CD1c-positive myeloid dendritic cell (primary cell): ENCODE data around the gene NDC80.
"Not testable (repeated sequence)": the region's sequence is repeated elsewhere in the genome, so short reads cannot be mapped to it uniquely, and the experiment has no call there.

Experiments
- DNase-seq: peaks from one replicate; pipeline ENCODE4 v3.0.0-alpha.2; 2016; ENCODE audit errors: extremely low spot score

NDC80 gene

DNA sequence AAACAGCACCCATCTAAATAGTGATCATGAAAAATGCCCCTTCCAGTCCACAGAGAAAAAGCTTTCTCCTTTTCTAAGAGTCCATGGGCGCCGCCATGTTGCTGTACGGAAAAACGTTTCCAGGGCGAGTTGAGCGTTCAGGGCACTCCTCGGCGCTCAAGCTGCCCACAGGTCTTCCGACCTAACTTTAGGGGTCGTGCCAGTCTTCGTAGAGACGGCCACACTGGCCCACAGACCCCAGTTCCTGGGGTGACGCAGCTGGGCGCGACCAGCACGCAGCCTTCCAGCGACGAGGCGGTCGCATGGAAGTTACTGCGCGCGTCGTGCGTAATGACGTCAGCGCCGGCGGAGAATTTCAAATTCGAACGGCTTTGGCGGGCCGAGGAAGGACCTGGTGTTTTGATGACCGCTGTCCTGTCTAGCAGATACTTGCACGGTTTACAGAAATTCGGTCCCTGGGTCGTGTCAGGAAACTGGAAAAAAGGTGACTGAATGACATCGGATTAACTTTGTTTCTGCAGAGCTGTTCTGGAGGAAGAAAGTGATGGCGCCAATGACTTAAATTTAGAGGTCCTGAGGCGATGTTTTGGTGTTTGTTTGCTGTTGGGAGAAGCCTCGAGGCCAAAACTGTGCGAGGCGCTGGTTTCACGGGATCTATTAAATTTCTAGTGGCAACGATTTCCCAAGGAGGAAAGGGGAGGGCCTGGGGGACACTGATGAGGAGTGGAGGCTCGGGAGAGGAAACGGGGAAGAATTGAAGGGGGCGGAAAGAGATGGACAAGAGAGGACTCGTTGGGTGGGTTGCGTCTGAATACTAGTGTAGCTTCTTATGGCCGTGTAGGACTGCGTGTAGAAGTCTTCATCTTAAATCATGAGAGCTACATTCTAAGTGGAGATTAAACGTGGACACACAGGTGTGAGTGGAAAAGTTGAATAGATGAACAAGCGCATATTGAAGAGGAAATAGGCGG is at the start of gene NDC80, which contains the start of gene METTL4:
TSS of gene NDC80 (plus strand) at position 358 of the 971 bp plus-strand sequence. CDS start 1,429 bp downstream, outside the sequence.
TSS of gene METTL4 (minus strand) at position 306 of the 971 bp plus-strand sequence. CDS start 4,289 bp downstream, outside the sequence.
- DNase-seq: peak; percentile 94

DNA sequence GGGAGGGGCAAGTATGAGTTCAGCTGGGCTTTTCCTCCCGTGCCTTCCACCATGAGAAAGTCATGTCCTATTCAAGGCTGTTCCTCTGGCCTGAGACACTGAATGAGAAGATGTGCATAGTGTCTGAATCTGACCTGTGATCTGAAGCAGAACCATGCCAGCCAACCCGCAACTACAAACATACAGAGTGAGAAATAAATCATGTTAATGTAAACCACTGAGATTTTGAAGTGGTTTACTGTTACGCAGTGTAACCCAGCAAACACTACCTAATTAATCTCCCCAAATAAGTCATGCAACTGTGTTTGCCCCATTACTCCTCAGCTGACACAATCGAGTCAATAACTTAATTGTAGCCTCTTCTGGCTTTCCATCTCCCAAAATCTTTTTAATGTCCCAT is 49.2 kb upstream of the NDC80 start:
- no peak for DNase-seq

DNA sequence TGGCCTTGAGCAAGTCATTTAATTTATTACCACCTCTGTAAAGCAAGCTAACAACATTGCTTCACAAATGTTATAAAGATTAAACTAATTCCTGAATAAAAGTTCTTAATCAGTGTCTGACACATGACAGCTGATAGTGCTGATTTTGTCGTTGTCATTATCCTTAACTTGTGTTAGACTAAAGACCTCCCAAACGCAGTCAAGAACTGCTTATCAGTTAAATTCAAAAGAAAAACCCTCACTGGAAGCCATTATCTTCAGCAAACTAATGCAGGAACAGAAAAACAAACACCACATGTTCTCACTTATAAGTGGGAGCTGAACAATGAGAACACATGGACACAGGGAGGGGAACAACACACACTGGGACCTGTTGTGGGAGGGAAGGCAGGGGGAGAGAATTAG is 46.6 kb upstream of the NDC80 start:
- not testable (repeated sequence) for DNase-seq

DNA sequence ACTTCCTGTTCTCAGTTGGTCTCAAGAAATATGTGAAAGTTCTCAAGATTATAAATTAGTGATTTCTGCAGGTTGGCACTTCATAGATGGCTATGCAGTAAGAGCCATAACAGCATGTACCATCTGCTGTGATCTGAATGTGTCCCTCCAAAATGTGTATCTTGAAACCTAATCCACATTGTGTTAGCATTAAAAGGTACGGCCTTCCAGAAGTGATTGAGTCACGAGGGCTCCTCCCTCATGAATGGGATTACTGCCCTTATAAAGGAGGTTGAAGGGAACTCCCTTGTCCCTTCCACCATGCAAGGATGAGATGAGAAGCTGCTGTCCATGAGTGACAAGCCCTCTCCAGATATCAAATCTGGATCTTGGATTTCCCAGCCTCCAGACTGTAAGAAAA is 45.0 kb upstream of the NDC80 start:
- DNase-seq: no peak

DNA sequence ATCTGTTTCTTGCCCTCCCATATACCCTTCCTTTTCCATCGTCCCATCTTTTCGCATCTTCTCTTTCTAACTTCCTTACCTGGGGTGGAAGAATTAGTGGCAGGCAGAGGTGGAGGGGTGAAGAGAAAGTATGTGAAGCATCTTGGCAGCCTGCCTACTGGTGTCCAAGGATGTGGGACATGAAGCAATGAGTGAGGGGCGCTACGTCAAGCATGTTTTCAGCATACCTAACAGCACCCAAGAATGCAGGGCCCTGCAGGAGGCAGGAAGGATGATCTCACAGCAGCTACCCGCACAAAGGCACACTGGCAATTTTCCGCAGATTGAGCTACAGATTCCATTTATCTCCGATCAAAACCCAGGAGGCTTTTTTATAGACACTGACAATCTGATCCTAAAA is 42.2 kb upstream of the NDC80 start:
- DNase-seq: no peak

DNA sequence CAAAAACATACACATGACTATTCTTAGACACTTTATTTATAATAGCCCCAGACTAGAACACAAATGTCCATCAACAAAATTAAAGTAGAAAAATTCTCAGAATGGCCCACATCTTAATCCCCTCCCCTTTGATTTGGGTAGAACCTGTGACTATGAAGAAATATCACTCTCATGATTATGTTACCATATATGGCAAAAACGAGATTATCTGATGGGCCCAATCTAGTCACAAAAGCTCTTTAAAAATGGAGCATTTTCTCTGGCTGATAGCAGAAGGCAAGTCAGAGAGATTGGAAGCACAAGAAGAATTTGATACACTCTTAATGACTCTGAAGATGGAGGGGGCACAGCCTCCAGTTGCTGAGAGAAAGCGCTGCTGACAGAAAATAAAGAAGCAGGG is 39.6 kb upstream of the NDC80 start:
- no peak for DNase-seq

DNA sequence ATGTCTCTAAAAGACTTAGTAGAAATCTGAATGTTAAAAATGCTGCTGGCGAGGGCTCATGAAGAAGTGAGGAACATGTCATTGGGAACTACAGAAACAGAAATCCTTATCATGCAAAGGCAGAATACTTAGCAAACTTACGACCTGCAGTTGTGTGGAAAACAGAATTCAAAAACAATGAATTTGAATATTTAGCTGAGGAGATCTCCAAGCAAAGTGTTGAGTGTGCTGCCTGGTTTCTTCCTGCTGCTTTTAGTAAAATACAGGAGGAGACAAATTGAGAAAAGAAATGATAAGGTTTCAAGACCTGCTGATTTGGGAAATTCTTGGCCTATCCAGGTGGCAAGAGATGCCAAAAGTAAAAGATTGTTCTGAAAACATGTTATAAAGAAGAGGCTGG is 38.6 kb upstream of the NDC80 start:
- DNase-seq: no peak

DNA sequence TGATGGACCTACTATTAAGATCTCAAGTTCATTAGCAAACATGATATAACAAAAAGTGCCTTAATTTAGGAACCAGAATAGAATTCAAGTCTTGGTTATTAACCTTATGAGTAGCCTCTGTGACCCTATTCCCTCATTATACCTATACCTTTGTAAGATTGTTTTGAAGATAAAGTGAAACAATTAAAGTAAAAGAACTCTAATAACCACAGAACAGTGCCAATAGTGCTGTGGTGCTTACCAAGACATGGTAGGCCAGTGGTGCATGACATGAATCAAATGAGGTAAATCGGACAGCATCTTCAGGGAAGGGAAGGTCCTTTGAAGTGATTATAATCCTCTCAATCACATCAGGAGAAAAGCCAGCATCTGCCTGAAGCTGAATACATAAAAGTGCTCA is 36.5 kb upstream of the NDC80 start:
- no peak for DNase-seq

DNA sequence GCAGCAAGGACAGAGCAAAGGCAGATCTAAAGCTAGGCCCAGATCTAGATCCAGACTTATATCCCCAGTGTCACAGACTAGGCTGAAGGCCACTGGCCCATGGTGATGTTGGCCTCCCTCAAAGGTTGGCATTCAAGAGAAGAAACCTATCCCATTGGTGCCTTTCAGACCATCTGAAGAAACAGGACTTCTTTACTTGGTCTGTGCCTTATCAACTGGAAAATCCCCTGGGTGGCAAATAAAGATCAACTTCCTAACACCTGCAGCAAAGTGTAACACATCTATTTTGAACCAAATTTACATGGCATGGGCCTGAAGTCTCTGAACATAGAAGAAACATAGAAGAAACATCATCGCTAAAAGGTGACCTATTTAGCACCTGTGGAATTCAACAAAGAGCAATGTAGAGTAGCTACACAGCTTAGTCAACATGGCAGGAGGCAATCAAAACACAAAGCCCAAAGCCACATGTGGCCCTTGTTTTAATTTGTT is 35.9 kb upstream of the NDC80 start:
- no peak for DNase-seq

DNA sequence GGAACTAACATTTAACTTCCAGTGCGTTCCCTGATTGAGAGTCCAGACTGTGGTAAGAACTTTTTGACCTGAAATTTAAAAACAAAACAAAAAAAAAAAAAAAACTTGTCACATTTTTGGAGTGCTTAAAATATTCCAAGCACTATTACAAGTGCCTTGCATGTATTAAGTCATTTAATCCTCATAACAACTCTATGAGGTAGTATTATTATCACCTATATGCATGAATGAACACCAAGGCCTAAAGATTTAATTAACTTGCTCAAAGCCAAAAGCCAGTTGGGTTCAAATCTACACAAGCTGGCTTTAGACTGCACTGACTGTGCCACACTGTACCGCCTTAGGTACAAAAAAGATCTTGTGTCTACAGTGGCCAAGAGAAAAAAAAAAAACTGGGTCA is 35.3 kb upstream of the NDC80 start:
- DNase-seq: no peak

DNA sequence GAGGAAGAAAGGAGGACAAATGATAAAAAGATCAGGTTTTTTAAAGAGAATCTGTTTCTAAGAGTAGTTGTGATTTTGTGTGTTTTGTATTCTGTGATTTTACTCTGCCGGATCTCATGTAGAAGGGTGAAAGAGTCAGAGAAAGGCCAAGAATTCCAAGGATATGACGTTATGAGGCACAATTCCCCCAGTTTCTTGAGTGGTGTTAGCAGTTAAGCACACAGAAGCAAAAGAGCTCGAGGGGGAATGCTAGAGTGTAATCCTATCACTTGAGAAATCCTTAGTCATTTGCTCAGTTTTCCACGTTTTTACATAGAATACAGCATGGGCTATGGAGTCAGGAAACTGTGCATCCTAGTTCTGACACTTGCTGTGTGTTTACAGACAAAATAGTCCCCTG is 34.9 kb upstream of the NDC80 start:
- DNase-seq: no peak

DNA sequence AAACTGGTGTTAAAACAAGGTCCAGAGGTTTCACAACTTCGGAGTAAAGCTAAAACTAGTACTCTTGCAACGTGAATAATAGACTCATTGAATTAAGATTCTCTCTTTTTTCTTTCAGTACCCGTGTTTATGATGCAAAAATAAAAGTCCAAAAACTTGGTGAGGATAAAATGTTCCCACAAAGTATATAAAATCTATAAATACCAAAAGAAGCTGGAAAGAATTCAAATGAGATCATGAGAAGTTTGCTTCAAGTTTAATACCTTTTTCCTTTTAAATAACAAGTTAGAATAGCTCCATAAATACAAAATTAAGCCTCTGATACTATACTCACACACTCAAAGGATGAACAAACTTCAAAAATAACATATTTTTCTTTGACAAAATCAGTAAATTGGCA is 34.1 kb upstream of the NDC80 start:
- no peak for DNase-seq

DNA sequence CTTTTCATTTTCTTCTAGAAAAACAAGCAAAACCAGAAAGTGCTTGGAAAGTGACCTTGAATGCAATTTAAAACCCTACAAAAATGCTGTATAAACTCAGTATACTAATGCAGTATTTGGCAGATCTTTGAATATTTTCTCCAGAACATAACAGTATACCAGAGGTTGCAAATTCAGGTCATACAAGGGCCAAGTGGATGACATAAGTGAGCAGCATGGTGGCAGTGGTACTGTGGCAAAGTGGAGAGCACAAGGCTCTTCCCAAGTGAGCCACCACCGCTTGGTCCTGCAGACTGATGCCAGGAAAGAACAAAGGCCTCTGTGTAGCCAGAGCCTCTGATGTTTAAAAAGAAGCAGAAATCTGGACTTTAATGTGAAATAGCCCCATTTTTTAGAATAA is 33.1 kb upstream of the NDC80 start:
- DNase-seq: no peak

DNA sequence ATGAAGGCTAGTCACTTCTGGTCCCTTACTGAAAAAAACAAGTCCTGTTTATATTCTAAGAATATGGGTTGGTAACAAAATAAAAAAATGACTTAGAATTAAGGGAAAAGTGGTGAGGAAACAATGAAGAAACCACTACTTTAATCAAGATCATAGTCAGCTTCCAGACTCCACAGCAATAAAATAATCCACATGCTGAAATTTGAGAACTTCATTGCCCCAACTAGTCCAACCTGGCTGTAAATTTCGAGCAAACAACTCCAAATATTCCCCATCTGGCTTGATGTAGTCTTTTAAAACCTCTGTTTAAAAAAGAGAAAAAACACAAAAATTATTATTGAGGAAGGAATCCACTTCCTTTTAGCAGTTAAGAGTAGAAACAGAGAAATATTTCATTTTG is 32.5 kb upstream of the NDC80 start:
- DNase-seq: no peak

DNA sequence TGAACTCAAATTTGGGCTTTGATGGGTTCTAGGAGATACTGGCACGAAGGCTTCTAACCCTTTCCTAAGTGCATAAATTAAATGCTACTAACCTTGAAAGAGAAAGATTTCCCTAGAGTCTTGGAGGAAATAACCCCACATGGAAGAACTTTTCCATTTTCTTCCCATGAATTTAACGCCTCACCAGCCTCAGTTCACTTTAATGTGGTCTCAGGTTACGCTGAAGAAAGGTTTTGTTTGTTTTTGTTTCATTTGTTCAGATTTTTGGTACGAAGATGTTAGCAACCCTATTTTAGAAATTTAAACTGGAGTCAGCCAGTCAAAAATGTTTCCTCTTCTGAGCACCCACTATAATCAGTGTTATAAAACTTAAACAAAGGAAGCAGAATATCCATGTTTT is 30.8 kb upstream of the NDC80 start:
- DNase-seq: no peak

DNA sequence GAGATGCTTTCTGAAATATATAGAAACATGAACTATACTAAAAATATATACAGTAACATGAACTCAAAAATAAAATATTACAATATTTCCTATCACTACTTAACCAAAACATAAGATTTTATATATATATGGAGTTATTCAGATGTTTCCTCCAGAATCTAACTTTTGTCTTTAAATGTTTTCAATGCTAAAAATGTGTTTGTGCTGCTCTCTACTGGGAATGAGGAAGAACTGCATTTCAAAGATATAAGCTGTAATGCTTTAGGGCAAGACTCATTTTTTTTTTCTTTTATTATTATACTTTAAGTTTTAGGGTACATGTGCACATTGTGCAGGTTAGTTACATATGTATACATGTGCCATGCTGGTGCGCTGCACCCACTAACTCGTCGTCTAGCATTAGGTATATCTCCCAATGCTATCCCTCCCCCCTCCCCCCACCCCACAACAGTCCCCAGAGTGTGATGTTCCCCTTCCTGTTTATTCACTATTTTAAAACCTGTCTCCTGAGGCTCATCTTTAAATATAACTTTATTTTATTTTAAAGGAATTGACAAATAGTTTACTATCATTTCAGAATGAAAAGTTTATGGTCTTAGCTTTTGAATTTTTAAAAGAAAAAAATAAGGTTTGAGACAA is 29.3 kb upstream of the NDC80 start:
- DNase-seq: peak; percentile 45

DNA sequence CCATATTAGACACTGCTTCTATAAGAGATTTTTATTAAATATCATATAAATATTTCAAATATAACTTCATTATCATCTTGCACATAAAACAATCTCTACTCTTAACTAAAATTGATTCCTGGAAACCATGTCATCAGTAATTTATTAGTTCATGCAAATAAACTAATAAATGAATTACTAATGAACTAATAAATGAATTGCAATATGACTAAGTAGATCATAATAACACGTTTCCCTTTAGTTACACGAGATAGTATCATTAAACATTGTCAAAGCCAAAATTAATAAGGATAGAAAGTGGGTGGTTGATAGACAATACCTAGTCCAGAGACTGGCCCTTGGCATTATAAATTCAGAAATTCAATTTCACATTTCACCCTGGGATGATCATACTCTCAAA is 26.2 kb upstream of the NDC80 start:
- DNase-seq: no peak

DNA sequence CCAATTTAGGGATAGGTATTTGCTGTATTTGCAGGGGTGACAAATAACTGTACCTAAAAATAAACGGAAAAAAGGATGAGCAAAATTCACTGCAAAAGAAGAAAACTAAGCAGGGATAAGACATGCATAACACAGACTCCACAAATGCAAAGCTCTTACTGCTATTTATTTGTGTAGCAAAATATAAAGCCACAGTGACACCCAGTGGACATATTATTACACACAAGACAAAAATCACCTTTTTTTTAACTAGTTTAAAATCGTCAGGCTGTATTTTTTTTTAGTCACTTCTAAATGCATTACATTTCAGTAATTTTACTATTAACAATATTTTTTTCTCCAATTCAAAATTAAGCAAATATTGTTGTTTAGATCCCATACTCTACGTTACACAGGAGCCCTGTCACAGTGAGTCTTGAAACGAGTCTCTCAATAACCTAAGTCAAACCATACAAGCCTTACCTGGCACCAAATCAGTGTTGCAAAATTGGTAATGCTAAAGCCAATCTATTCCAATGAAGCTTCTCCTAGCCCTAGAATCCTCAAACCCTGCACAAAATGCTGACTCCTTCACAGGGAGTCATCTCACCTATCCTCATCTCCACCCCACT is 23.8 kb upstream of the NDC80 start:
- peak; percentile 43 for DNase-seq

DNA sequence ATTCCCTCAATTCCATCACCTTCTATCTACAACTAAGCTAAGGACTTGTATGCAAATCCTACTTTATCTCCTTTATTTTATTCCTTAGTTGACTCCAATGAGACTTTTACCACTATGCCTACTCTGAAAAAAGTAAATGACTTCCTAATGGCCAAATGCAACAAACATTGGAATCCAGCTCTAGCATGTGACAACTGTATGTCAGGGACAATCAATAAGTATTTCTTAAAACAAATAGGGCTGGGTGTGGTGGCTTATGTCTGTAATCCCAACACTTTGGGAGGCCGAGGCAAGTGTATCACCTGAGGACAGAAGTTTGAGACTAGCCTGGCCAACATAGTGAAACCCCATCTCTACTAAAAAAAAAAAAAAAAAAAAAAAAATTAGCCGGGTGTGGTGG is 21.9 kb upstream of the NDC80 start:
- no peak for DNase-seq

DNA sequence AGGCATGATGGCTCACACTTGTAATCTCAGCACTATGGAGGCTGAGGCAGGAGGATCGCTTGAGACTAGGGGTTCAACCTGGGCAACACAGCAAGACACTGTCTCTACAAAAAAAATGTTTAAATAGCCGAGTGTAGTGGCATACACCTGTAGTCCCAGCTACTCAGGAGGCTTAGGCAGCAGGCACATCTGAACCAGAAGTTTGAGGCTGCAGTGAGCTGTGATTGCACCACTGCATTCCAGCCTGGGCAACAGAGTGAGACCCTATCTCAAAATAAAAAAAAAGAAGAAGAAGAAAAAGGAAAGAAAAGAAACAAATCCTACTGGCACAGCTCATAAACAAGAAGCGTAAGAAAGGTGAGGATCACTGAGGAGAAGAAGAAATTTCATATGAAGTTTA is 19.9 kb upstream of the NDC80 start:
- no peak for DNase-seq

DNA sequence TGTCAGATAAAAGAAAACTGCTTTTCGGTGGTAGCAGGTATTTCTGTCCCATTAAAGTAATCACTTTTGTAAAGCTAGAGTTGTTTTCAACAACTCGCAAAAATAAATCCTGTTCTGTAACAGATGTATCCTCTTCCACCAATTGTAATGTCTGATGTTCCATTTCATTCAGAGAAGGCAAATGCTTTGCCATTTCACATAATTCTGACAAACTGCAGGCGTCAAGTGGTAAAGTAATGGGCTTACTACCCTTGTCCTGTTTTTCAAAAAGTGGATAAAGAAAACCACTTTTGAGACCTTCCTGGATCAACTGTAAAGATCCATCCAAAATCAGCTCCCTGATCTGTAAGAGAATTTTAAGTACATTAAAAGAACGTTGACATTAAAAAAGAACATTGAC is 16.7 kb upstream of the NDC80 start:
- no peak for DNase-seq

DNA sequence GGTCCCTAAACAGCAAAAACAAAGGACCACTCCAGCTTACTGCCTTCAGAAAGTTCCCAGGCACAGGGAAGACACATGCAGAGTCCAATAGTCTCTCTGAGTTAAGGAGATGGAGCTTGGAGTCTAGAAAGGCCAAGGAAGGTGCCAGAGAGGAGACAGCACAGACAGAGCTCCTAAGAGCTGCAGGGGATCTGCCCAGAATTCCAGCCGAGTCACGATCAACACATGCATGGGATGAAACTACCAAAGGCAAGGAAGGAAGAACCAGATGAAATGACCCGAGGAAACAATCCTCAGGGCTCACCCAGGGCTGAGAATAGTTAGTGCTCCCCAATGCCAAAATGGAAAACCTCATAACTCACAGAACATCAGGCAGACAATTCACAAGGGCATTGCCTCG is 15.5 kb upstream of the NDC80 start:
- no peak for DNase-seq

DNA sequence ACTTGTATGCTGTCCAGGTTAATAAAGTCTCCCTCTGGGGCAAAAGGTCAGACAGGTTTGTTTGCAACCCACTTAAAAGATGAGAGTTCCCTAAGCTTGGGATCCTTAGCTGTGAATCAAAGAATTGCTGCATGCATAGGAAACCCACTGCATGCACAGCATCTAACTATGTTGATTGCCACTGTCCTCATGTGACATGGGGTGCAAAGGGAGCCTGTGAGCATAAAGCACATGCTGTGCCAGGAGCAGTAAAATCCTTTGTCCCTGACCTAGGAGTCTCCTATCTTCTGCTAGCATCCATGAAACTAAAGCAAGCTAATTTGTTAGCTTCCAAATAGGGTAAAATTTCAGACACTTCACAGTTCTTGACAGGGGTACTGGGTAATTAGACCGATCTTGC is 13.8 kb upstream of the NDC80 start:
- no peak for DNase-seq
